Activated naive CD8-positive, alpha-beta T cell treated with anti-CD3 and anti-CD28 coated beads, Interleukin-2, amount 50 U/mL, for 24 hours (primary cell): ENCODE measurements around the gene DCAF11.
A peak's percentile ranks its signal among the peaks of the same experiment; 100 is the strongest.

Source experiments
- ATAC-seq: fragments of 150-1000 bp; cut with Tn5 transposase; one replicate; pipeline ENCODE4 v1.10.0; 2021
- DNase-seq: peaks from one replicate; pipeline ENCODE4 v3.0.0; 2021
- H3K27ac Mint-ChIP-seq: one replicate; pipeline ENCODE4 v1.8.0; 2021; ENCODE audit warnings: mild to moderate bottlenecking, mixed read lengths
- H3K27me3 Mint-ChIP-seq: one replicate; pipeline ENCODE4 v1.8.0; 2021; ENCODE audit warnings: mixed read lengths
- H3K36me3 Mint-ChIP-seq: one replicate; pipeline ENCODE4 v1.8.0; 2021; ENCODE audit warnings: low read depth, mixed read lengths
- H3K4me1 Mint-ChIP-seq: one replicate; pipeline ENCODE4 v1.8.0; 2021; ENCODE audit warnings: mixed read lengths
- H3K4me3 Mint-ChIP-seq: one replicate; pipeline ENCODE4 v1.8.0; 2021; ENCODE audit warnings: mild to moderate bottlenecking, moderate library complexity, mixed read lengths
- H3K9me3 Mint-ChIP-seq: one replicate; pipeline ENCODE4 v1.8.0; 2021; ENCODE audit warnings: mixed read lengths

Gene DCAF11

GRCh38 chr14:24159777-24160498 lies 45.4 kb downstream of the DCAF11 start:
- peak overlapping the region; percentile 100 for H3K27ac Mint-ChIP-seq
- no peak overlapping the region for H3K4me3 Mint-ChIP-seq
- H3K4me1 Mint-ChIP-seq: peaks cover 43% of the 10 kb centered on the region
- ATAC-seq (no peak), DNase-seq (no peak)
- peaks cover 64% of the 10 kb centered on the region for H3K36me3 Mint-ChIP-seq
- H3K27me3 Mint-ChIP-seq: peaks cover 2% of the 10 kb centered on the region
- no peaks in the 10 kb centered on the region for H3K9me3 Mint-ChIP-seq

- Mint-ChIP-seq H3K4me1 (peaks cover 43% of the 10 kb centered on the region), H3K27me3 (peaks cover 2% of the 10 kb centered on the region), H3K9me3 (no peaks in the 10 kb centered on the region), H3K4me3 (no peak overlapping the region), H3K27ac (peak overlapping the region; percentile 100), H3K36me3 (peaks cover 63% of the 10 kb centered on the region)
- ATAC-seq (no peak), DNase-seq (no peak)
Observed at GRCh38 chr14:24160499-24160849, 45.9 kb downstream of the DCAF11 start.

GRCh38 chr14:24160850-24161804 lies 46.5 kb downstream of the DCAF11 start, which contains the start of gene IRF9:
Gene IRF9, plus strand, starts transcription at chr14:24161265. Its CDS starts 880 bp downstream, at chr14:24162145.
- Mint-ChIP-seq H3K27ac (peak within 1 kb of the TSS; percentile 100), H3K36me3 (peaks cover 62% of the 10 kb centered on the region), H3K4me3 (peak within 1 kb of the TSS; percentile 97), H3K9me3 (no peaks in the 10 kb centered on the region), H3K4me1 (peaks cover 43% of the 10 kb centered on the region), H3K27me3 (peaks cover 2% of the 10 kb centered on the region)
- peak; percentile 85 for ATAC-seq
- peak; percentile 98 for DNase-seq

GRCh38 chr14:24162093-24162492 lies 47.5 kb downstream of the DCAF11 start:
- Mint-ChIP-seq H3K4me3 (peak overlapping the region; percentile 97), H3K27me3 (peaks cover 2% of the 10 kb centered on the region), H3K4me1 (peaks cover 46% of the 10 kb centered on the region), H3K36me3 (peaks cover 66% of the 10 kb centered on the region), H3K27ac (peak overlapping the region; percentile 100), H3K9me3 (no peaks in the 10 kb centered on the region)
- peak; percentile 36 for DNase-seq
- peak; percentile 26 for ATAC-seq

GRCh38 chr14:24164518-24164991 lies 50.0 kb downstream of the DCAF11 start:
- Mint-ChIP-seq H3K4me1 (peaks cover 48% of the 10 kb centered on the region), H3K36me3 (peaks cover 66% of the 10 kb centered on the region), H3K9me3 (no peaks in the 10 kb centered on the region), H3K27me3 (peaks cover 2% of the 10 kb centered on the region), H3K27ac (peak overlapping the region; percentile 77), H3K4me3 (no peak overlapping the region)
- ATAC-seq: no peak
- DNase-seq: no peak

GRCh38 chr14:24165785-24166184 lies 51.2 kb downstream of the DCAF11 start:
- Mint-ChIP-seq H3K27ac (peak overlapping the region; percentile 58), H3K4me3 (no peak overlapping the region), H3K9me3 (no peaks in the 10 kb centered on the region), H3K4me1 (peaks cover 45% of the 10 kb centered on the region), H3K27me3 (peaks cover 2% of the 10 kb centered on the region), H3K36me3 (peaks cover 64% of the 10 kb centered on the region)
- DNase-seq (no peak), ATAC-seq (no peak)

- Mint-ChIP-seq H3K4me1 (peaks cover 42% of the 10 kb centered on the region), H3K9me3 (no peaks in the 10 kb centered on the region), H3K36me3 (peaks cover 50% of the 10 kb centered on the region), H3K4me3 (no peak overlapping the region), H3K27ac (peak overlapping the region; percentile 28), H3K27me3 (no peaks in the 10 kb centered on the region)
- no peak for DNase-seq
- no peak for ATAC-seq
Observed at GRCh38 chr14:24167469-24168114, 53.0 kb downstream of the DCAF11 start.

GRCh38 chr14:24171422-24172260 lies 57.1 kb downstream of the DCAF11 start, which contains the start of gene REC8:
Gene REC8, plus strand, starts transcription at chr14:24172080. Its CDS starts 473 bp downstream, at chr14:24172553.
- ATAC-seq: peak; percentile 83
- no peaks in the 10 kb centered on the region for H3K27me3 Mint-ChIP-seq
- H3K4me1 Mint-ChIP-seq: peaks cover 24% of the 10 kb centered on the region
- peak within 1 kb of the TSS; percentile 22 for H3K27ac Mint-ChIP-seq
- peak within 1 kb of the TSS; percentile 77 for H3K4me3 Mint-ChIP-seq
- H3K9me3 Mint-ChIP-seq: no peaks in the 10 kb centered on the region
- H3K36me3 Mint-ChIP-seq: peaks cover 21% of the 10 kb centered on the region
- DNase-seq: peak; percentile 78

GRCh38 chr14:24172261-24172860 lies 57.8 kb downstream of the DCAF11 start:
- Mint-ChIP-seq H3K27ac (peak overlapping the region; percentile 14), H3K9me3 (no peaks in the 10 kb centered on the region), H3K4me3 (peak overlapping the region; percentile 75), H3K36me3 (peaks cover 18% of the 10 kb centered on the region), H3K4me1 (peaks cover 22% of the 10 kb centered on the region), H3K27me3 (no peaks in the 10 kb centered on the region)
- ATAC-seq: no peak
- DNase-seq: no peak

- no peak for DNase-seq
- ATAC-seq: no peak
- Mint-ChIP-seq H3K27ac (no peak overlapping the region), H3K4me1 (peaks cover 21% of the 10 kb centered on the region), H3K36me3 (peaks cover 16% of the 10 kb centered on the region), H3K4me3 (peak overlapping the region; percentile 75), H3K27me3 (no peaks in the 10 kb centered on the region), H3K9me3 (no peaks in the 10 kb centered on the region)
Observed at GRCh38 chr14:24172871-24173281, 58.3 kb downstream of the DCAF11 start.
